Measurements from ENCODE around the gene CD7.

The CD7 gene

DNA sequence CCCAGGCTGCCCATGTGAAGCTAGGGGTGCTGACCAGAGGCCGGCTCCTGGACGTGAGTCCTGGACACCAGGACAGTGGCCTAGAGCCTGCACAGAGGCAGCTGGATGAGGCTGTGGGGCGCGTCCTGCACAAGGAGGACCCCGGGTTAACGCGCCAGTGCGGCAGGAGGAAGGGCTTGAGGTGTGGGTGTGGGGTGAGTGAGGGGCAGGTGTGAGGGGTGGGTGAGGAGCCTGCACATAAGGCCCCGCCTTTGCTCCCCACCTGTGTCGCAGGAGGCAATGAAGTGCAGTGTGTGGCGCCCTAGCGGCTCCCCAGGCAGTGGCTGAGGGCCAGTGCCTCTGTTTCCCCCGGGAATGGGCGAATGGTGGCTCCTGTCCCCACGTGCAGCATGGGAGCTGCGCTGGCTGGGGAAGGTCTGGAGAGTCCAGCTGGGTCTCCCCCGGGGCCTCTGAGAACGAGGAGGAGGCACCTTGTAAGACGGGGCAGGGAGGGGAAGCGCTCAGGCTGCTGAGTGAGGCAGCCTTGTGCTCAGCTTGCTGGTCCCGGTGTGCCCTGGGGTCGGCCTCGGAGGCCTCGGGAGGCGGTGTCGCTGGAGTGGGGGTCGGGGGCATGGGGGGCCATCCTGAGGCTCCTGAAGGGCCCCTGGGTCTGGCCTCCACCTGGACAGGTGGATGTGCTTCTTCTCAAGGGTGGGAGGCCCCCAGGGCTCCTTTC, 3.2 kb downstream of the CD7 start:
- no peak overlapping the region for H3K4me3 ChIP-seq (ENCODE audit: low read depth, low read length)
- TF ChIP-seq, protein P1, sequence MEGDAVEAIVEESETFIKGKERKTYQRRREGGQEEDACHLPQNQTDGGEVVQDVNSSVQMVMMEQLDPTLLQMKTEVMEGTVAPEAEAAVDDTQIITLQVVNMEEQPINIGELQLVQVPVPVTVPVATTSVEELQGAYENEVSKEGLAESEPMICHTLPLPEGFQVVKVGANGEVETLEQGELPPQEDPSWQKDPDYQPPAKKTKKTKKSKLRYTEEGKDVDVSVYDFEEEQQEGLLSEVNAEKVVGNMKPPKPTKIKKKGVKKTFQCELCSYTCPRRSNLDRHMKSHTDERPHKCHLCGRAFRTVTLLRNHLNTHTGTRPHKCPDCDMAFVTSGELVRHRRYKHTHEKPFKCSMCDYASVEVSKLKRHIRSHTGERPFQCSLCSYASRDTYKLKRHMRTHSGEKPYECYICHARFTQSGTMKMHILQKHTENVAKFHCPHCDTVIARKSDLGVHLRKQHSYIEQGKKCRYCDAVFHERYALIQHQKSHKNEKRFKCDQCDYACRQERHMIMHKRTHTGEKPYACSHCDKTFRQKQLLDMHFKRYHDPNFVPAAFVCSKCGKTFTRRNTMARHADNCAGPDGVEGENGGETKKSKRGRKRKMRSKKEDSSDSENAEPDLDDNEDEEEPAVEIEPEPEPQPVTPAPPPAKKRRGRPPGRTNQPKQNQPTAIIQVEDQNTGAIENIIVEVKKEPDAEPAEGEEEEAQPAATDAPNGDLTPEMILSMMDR (IDR thresholded peaks at IDR 0.05; ENCODE audit: low read depth, low read length): no peak

DNA sequence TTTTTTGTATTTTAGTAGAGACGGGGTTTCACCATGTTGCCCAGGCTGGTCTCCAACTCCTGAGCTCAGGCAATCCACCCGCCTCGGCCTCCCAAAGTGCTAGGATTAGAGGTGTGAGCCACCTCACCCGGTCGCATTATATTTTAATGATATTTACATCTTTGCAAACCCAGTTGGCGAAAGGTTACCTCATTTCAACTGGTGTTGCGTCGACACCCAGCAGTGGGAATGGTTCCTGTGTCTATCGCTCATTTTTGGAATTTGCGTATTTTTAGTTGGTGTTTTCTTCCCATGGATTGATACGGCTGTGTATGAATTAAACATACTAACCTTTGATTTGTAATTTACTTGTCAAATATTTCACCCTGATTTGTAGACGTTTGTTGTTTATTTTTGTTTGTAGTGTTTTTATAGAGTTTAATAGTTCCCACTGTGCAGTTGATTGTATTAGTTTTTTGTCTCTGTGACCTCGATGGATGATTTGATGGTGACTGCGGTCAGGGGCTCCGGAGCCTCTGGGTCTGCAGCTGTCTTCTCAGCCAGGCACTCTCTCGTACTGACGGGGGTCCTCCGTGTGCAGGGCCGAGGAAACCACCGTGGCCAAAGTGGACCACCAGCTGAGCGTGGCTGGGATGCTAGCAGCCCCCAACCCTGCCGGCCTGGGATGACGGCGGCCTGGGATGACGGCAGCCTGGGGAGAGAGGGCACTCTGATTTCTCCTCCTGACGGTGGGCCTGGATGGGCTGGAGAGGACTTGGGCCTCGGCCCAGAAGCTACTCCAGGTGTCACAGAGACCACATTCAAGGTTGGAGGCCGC, 4.0 kb downstream of the CD7 start:
- no peak overlapping the region for H3K4me3 ChIP-seq (ENCODE audit: low read depth, low read length)
- TF ChIP-seq, protein P1 (IDR thresholded peaks at IDR 0.05; ENCODE audit: low read depth, low read length): no peak

DNA sequence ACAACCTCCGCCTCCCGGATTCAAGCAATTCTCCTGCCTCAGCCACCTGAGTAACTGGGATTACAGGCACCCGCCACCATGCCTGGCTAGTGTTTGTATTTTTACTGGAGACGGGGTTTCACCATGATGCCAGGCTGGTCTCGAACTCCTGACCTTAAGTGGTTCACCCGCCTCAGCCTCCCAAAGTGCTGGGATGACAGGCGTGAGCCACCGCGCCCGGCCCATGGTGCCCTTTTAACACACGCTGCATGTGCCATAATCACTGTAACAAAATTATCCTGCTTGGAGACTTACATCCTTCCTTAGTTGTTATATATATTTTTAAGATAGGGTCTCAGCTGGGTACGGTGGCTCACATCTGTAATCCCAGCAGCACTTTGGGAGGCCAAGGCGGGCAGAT, 5.4 kb downstream of the CD7 start:
- no peak overlapping the region for H3K4me3 ChIP-seq (ENCODE audit: low read depth, low read length)
- TF ChIP-seq, protein P1 (IDR thresholded peaks at IDR 0.05; ENCODE audit: low read depth, low read length): no peak

DNA sequence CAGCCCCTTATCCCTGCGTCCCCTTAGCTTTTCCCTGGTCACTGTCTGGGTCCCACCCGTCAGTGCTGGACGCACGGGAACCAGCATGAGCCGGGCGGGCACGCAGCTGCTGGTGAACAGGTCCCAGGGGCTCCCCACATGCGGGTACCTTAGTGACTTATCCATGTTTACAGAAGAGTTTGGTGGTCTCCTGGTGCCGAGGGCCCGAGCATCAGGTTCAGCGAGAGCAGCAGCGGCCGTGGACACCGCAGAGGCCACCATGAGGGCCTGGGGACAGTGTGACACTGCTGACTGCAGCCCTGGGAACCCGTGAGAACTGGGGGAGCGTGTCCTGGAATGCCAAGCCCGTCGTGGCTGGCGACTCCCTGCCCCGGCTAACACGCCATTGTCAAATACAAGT, 6.5 kb downstream of the CD7 start:
- TF ChIP-seq, protein P1 (IDR thresholded peaks at IDR 0.05; ENCODE audit: low read depth, low read length): no peak

DNA sequence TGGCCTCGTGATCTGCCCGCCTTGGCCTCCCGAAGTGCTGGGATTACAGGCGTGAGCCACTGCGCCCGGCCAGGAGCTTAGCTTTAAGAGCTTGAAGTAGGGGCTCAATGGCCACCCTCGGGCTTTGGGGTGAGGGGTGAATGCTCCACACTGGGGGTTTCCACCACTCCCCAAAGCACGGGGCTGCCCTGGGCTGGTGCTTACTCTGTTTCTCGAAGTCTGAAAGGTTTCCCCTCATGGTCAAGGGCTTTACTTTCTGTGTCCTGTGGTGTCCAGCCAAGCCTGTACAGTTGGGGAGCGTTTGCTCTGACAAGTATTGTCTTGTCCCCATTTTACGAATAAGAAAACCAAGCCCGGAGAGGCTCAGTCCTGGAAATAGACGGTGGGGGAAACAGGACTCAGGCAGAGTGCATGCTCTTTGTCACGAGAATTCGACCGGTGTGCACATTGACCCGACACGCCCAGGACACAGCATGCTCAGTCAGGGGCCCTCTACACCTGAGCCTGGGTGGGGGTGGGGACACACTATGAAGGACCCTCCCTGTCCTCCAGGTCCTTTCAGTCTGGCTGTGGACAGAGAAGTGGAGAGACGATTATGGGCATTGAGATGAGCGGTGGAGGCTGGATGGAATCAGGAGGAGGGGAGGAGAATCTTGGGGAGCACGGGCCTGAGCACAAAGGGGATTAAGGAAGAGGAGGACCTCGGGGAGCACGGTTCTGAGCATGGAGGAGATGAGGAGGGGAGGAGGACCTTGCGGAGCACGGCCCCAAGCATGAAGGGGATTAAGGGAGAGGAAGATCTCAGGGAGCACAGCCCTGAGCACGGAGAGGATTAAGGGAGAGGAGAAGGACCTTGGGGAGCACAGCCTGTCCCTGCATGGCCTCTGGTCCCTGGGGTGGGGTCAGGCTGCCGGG, 7.5 kb downstream of the CD7 start:
- H3K4me3 ChIP-seq (ENCODE audit: low read depth, low read length): no peak overlapping the region
- TF ChIP-seq, protein P1 (IDR thresholded peaks at IDR 0.05; ENCODE audit: low read depth, low read length): no peak

More for the DNA sequence above, 6.5 kb downstream of the CD7 start:
- no peak overlapping the region for H3K4me3 ChIP-seq (ENCODE audit: low read depth, low read length)

DNA sequence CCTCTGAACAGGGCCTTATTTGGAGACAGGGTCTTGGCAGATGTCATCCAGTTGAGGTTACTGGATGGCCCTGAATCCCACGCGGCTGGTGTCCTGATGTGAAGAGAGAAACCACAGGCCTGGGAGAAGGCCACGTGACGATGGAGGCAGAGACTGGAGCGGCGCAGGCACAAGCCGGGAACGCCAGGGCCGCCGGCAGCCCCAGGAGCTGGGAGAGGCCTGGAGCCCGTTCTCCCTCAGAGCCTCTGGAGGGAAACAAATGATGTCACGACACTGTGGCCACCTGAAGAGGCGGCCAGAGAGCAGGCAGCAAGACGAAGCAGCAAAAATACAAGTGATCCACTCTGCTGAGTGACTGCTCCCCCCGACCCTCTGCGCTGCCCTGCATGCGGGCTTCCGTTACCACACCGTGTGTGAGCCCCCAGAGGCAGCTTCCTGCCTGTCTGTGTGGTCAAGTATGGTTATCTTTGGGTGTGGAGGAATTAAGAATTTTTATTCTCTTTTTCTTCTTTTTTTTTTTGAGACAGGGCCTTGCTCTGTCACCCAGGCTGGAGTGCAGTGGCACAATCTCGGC, 11.6 kb downstream of the CD7 start:
- TF ChIP-seq, protein P1 (IDR thresholded peaks at IDR 0.05; ENCODE audit: low read depth, low read length): no peak
- H3K4me3 ChIP-seq (ENCODE audit: low read depth, low read length): no peak overlapping the region
